ENCODE data around the gene STRN. TPM values are rescaled to one million over a fixed set of nuclear protein-coding genes. Genes with fewer than 3 reads are reported as not detected.
"Not testable (repeated sequence)": the region's sequence is repeated elsewhere in the genome, so short reads cannot be mapped to it uniquely, and the experiment has no call there.

The STRN gene
- total RNA-seq, 4 donors from 2014 or later: 18.2 to 26.4 (median 21.5) TPM

DNA sequence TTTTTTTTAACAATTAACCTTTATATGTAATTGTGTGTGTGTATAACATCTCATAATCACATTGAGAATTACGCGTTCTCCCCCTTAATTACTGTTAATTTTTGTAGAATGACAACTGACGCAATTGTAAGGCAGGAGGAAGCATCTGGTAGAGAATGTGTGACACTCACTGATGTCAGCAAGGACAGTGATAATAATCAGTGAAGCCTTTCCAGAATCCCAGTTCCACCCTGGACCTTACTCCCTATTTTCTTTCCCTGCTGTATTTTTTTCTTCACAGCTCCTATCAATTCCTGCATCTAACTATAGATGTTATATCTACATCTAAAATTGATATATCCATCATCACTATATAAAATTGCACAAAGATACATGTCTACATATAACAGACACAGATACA, 16.1 kb upstream of the STRN start:
- Histone ChIP-seq H3K4me3 (no peak overlapping the region), H3K27ac (no peak overlapping the region), H3K4me1 (no peaks in the 10 kb centered on the region), H3K9me3 (peaks cover 0 to 5% (median 0%) of the 10 kb centered on the region in 4 donors), H3K36me3 (peaks cover 0 to 49% (median 0%) of the 10 kb centered on the region in 3 donors), H3K27me3 (no peaks in the 10 kb centered on the region)
- 86 to 87% methylated on average over 3 of the region's 3 CpGs for WGBS, 2 donors
- DNase-seq (ENCODE audit: low spot score in 2 of 2): no peak
- TF ChIP-seq EP300 (IDR thresholded peaks at IDR 0.05): no peak
- no peak for TF ChIP-seq POLR2A (IDR thresholded peaks at IDR 0.05)
- TF ChIP-seq CTCF (IDR thresholded peaks at IDR 0.05): no peak

DNA sequence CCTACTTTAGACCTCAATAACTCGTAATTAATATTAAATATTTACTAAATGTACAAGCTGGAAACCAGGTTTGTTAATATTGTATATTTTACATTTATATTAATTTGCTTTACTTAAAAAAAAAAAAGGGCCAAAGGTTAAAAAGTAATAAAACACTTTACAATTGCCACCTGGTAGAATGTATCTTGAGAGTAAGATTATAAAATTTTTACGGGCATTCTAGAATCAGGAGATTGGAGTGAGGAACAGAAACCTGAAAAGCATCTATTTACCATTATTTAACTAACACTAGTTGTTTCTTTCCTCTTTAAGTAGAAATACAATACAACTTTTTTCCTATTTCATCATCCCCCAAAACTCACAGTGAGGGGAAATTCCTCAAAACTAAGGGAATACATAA, 15.6 kb upstream of the STRN start:
- H3K27ac ChIP-seq: no peak overlapping the region
- no peak for DNase-seq (ENCODE audit: low spot score in 2 of 2)
- TF ChIP-seq POLR2A (IDR thresholded peaks at IDR 0.05) (no peak), EP300 (IDR thresholded peaks at IDR 0.05) (no peak), CTCF (IDR thresholded peaks at IDR 0.05) (no peak)
- peaks cover 0 to 5% (median 0%) of the 10 kb centered on the region in 4 donors for H3K9me3 ChIP-seq
- H3K4me3 ChIP-seq: no peak overlapping the region
- no peaks in the 10 kb centered on the region for H3K27me3 ChIP-seq
- WGBS, 2 donors: 92 to 96% methylated on average over 2 of the region's 2 CpGs
- no peaks in the 10 kb centered on the region for H3K4me1 ChIP-seq
- H3K36me3 ChIP-seq: peaks cover 0 to 44% (median 0%) of the 10 kb centered on the region in 3 donors

DNA sequence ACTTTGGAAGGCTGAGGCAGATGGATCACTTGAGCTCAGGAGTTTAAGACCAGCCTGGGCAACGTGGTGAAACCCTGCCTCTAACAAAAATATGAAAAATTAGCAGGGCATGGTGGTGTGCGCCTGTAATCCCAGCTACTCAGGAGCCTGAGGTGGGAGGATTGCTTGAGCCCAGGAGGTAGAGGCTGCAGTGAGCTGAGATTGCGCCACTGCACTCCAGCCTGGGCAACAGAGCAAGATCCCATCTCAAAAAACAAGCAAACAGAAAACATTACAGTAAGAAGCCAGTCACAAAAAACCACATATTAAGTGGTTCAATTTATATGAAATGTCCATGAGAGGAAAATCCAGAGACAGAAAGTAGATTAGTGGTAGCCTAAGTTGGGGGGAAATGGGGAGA, 12.7 kb upstream of the STRN start:
- not testable (repeated sequence) for H3K4me3 ChIP-seq

DNA sequence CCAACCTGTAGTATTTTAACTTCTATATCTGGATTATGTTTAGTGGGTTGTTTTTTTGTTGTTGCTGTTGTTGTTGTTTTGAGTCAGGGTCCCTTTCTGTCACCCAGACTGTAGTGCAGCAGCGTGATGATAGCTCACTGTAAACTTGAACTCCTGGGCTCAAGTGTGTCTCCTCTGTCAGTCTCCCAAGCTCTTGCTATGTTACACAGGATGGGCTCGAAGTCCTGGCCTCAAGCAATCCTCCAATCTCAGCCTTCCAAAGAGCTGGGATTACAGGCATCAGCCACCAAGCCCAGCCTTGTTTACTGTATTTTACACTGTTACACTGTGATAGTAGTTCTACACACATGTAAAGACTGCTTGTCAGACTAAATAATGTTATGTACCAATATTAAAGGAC, 9.7 kb upstream of the STRN start:
- H3K4me3 ChIP-seq: no peak overlapping the region
- H3K9me3 ChIP-seq: peaks cover 0 to 5% (median 0%) of the 10 kb centered on the region in 4 donors
- H3K27me3 ChIP-seq: no peaks in the 10 kb centered on the region
- 80 to 83% methylated on average over 2 of the region's 2 CpGs for WGBS, 2 donors
- H3K4me1 ChIP-seq: no peaks in the 10 kb centered on the region
- TF ChIP-seq POLR2A (IDR thresholded peaks at IDR 0.05): no peak
- no peak for TF ChIP-seq CTCF (IDR thresholded peaks at IDR 0.05)
- TF ChIP-seq EP300 (IDR thresholded peaks at IDR 0.05): no peak
- peaks cover 0 to 28% (median 0%) of the 10 kb centered on the region in 3 donors for H3K36me3 ChIP-seq
- H3K27ac ChIP-seq: no peak overlapping the region
- DNase-seq (ENCODE audit: low spot score in 2 of 2): no peak

More for the DNA sequence above, 12.7 kb upstream of the STRN start:
- H3K27me3 ChIP-seq; DNase-seq (ENCODE audit: low spot score in 2 of 2); H3K9me3 ChIP-seq; H3K27ac ChIP-seq; H3K4me1 ChIP-seq: not testable (repeated sequence)
- WGBS, 2 donors: 92 to 95% methylated on average over 3 of the region's 3 CpGs
- peaks cover 0 to 33% (median 0%) of the 10 kb centered on the region in 3 donors for H3K36me3 ChIP-seq

GRCh38 chr2:36975306-36975705, 9.0 kb upstream of the STRN start:
- no peak for DNase-seq (ENCODE audit: low spot score in 2 of 2)
- TF ChIP-seq POLR2A (IDR thresholded peaks at IDR 0.05) (no peak), CTCF (IDR thresholded peaks at IDR 0.05) (no peak), EP300 (IDR thresholded peaks at IDR 0.05) (no peak)

GRCh38 chr2:36973320-36973719, 7.0 kb upstream of the STRN start:
- no peaks in the 10 kb centered on the region for H3K4me1 ChIP-seq
- H3K27ac ChIP-seq: no peak overlapping the region
- peaks cover 0 to under 1% (median 0%) of the 10 kb centered on the region in 4 donors for H3K9me3 ChIP-seq
- DNase-seq (ENCODE audit: low spot score in 2 of 2): no peak
- 77 to 79% methylated on average over 2 of the region's 2 CpGs for WGBS, 2 donors
- TF ChIP-seq POLR2A (IDR thresholded peaks at IDR 0.05): no peak
- no peak for TF ChIP-seq EP300 (IDR thresholded peaks at IDR 0.05)
- TF ChIP-seq CTCF (IDR thresholded peaks at IDR 0.05): no peak
- H3K27me3 ChIP-seq: no peaks in the 10 kb centered on the region
- no peak overlapping the region for H3K4me3 ChIP-seq
- H3K36me3 ChIP-seq: peaks cover 0 to 2% (median 0%) of the 10 kb centered on the region in 3 donors

More at GRCh38 chr2:36975306-36975705, 9.0 kb upstream of the STRN start:
- no peak overlapping the region for H3K27ac ChIP-seq
- H3K9me3 ChIP-seq: peaks cover 0 to 5% (median 0%) of the 10 kb centered on the region in 4 donors
- H3K27me3 ChIP-seq: no peaks in the 10 kb centered on the region
- 91 to 93% methylated on average over 8 of the region's 8 CpGs for WGBS, 2 donors
- peaks cover 0 to 22% (median 0%) of the 10 kb centered on the region in 3 donors for H3K36me3 ChIP-seq
- H3K4me3 ChIP-seq: no peak overlapping the region
- no peaks in the 10 kb centered on the region for H3K4me1 ChIP-seq
